ENCODE results near the gene HDHD2.
"Not testable (repeated sequence)": the region's sequence is repeated elsewhere in the genome, so short reads cannot be mapped to it uniquely, and the experiment has no call there.

The HDHD2 gene, protein sequence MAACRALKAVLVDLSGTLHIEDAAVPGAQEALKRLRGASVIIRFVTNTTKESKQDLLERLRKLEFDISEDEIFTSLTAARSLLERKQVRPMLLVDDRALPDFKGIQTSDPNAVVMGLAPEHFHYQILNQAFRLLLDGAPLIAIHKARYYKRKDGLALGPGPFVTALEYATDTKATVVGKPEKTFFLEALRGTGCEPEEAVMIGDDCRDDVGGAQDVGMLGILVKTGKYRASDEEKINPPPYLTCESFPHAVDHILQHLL

GRCh38 chr18:47150029-47150823 is at the start of gene HDHD2:
Gene HDHD2, minus strand, starts transcription at chr18:47150500. Its CDS starts 14,061 bp downstream, at chr18:47136439.
- no peak; the same call in 1 of the 2 replicates for TF ChIP-seq CTCF (conservative IDR thresholded peaks at IDR 0.05)
- TF ChIP-seq ZFX (IDR thresholded peaks at IDR 0.05): peak; percentile 79

GRCh38 chr18:47195961-47196360 is 45.7 kb upstream of the HDHD2 start:
- not testable (repeated sequence) for H3K27ac ChIP-seq

More at GRCh38 chr18:47150029-47150823, at the start of gene HDHD2:
- H3K27ac ChIP-seq: peak within 1 kb of the TSS; percentile 94

GRCh38 chr18:47191961-47192360 is 41.7 kb upstream of the HDHD2 start:
- H3K27ac ChIP-seq: no peak overlapping the region
- TF ChIP-seq CTCF (conservative IDR thresholded peaks at IDR 0.05): no peak
- TF ChIP-seq ZFX (IDR thresholded peaks at IDR 0.05): no peak

GRCh38 chr18:47187721-47188120 is 37.4 kb upstream of the HDHD2 start:
- no peak overlapping the region for H3K27ac ChIP-seq
- TF ChIP-seq CTCF (conservative IDR thresholded peaks at IDR 0.05) (no peak), ZFX (IDR thresholded peaks at IDR 0.05) (no peak)

GRCh38 chr18:47184419-47185050 is 34.2 kb upstream of the HDHD2 start:
- no peak overlapping the region for H3K27ac ChIP-seq
- no peak for TF ChIP-seq ZFX (IDR thresholded peaks at IDR 0.05)
- no peak for TF ChIP-seq CTCF (conservative IDR thresholded peaks at IDR 0.05)

DNA sequence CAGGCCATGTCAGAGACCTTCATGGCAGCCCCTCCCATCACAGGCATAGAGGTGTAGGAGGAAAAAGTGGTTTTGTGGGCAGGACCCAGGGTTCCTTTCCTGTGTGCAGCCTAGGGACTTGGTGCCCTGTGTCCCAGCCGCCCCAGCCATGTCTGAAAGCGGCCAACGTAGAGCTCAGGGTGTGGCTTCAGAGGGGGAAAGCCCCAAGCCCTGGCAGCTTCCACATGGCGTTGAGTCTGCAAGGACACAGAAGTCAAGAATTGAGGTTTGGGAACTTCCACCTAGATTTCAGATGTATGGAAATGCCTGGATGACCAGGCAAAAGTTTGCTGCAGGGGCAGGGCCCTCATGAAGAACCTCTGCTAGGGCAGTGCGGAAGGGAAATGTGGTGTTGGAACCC is 31.9 kb upstream of the HDHD2 start:
- not testable (repeated sequence) for H3K27ac ChIP-seq

DNA sequence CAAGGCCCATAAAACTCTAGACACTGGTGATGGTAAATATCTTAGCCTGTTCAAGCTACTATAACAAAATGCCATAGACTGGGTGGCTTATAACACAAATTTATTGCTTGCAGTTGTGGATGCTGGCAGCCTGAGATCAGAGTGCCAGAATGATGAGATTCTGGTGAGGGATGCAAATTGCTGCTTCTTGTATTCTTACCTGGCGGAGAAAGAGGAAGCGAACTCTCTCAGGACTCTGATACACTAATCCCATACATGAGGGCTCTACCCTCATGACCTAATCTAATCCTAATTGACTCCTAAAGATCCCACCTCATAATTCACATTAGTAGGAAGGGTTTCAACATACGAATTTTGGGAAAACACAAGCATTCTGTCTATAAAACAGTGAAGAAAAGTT is 30.5 kb upstream of the HDHD2 start:
- TF ChIP-seq CTCF (conservative IDR thresholded peaks at IDR 0.05) (no peak), ZFX (IDR thresholded peaks at IDR 0.05) (no peak)
- H3K27ac ChIP-seq: no peak overlapping the region

- no peak overlapping the region for H3K27ac ChIP-seq
- no peak for TF ChIP-seq CTCF (conservative IDR thresholded peaks at IDR 0.05)
- no peak for TF ChIP-seq ZFX (IDR thresholded peaks at IDR 0.05)
These were observed 29.2 kb upstream of the HDHD2 start for GRCh38 chr18:47179520-47179919.

All from C4-2B (cell line).